ENCODE results near the gene KRTCAP2. TPM values are rescaled to one million over a fixed set of nuclear protein-coding genes. Genes with fewer than 3 reads are reported as not detected.
"Not testable (repeated sequence)": the region's sequence is repeated elsewhere in the genome, so short reads cannot be mapped to it uniquely, and the experiment has no call there.

Gene KRTCAP2
- total and polyA plus RNA-seq, 2 experiments from 2014 or later: 191 to 440 TPM

- peak overlapping the region; percentile 70 for H3K4me2 ChIP-seq
- H2AFZ ChIP-seq: no peak overlapping the region
- TF ChIP-seq, protein P1, sequence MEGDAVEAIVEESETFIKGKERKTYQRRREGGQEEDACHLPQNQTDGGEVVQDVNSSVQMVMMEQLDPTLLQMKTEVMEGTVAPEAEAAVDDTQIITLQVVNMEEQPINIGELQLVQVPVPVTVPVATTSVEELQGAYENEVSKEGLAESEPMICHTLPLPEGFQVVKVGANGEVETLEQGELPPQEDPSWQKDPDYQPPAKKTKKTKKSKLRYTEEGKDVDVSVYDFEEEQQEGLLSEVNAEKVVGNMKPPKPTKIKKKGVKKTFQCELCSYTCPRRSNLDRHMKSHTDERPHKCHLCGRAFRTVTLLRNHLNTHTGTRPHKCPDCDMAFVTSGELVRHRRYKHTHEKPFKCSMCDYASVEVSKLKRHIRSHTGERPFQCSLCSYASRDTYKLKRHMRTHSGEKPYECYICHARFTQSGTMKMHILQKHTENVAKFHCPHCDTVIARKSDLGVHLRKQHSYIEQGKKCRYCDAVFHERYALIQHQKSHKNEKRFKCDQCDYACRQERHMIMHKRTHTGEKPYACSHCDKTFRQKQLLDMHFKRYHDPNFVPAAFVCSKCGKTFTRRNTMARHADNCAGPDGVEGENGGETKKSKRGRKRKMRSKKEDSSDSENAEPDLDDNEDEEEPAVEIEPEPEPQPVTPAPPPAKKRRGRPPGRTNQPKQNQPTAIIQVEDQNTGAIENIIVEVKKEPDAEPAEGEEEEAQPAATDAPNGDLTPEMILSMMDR (IDR thresholded peaks at IDR 0.05; ENCODE audit: poor library complexity): no peak
- TF ChIP-seq EZH2phosphoT487 (IDR thresholded peaks at IDR 0.05; ENCODE audit: low read depth, severe bottlenecking, unreplicated experiment) (no peak), EZH2 (IDR thresholded peaks at IDR 0.05; ENCODE audit: borderline replicate concordance) (no peak)
- H4K20me1 ChIP-seq (ENCODE audit: insufficient read depth, poor library complexity, severe bottlenecking): no peaks in the 10 kb centered on the region
- no peaks in the 10 kb centered on the region for H3K27me3 ChIP-seq
- H3K27ac ChIP-seq: no peak overlapping the region
- DNase-seq (ENCODE audit: low spot score): no peak
- WGBS (ENCODE audit: low lambda C conversion rate, missing lambda C conversion rate): 34% methylated on average over 20 of the region's 27 CpGs
- no peak overlapping the region for H3K4me3 ChIP-seq
- peaks cover 4% of the 10 kb centered on the region for H3K4me1 ChIP-seq (ENCODE audit: insufficient read depth)
- H3K9me2 ChIP-seq (replicated peaks; ENCODE audit: insufficient read depth): no peaks in the 10 kb centered on the region
- H3K9me3 ChIP-seq (ENCODE audit: low read depth): no peaks in the 10 kb centered on the region
- H3K36me3 ChIP-seq (replicated peaks; ENCODE audit: insufficient read depth, low read depth): no peaks in the 10 kb centered on the region
- peaks cover 13% of the 10 kb centered on the region for H3K79me2 ChIP-seq
Observed at GRCh38 chr1:155166471-155167165, 6.5 kb downstream of the KRTCAP2 start.

DNA sequence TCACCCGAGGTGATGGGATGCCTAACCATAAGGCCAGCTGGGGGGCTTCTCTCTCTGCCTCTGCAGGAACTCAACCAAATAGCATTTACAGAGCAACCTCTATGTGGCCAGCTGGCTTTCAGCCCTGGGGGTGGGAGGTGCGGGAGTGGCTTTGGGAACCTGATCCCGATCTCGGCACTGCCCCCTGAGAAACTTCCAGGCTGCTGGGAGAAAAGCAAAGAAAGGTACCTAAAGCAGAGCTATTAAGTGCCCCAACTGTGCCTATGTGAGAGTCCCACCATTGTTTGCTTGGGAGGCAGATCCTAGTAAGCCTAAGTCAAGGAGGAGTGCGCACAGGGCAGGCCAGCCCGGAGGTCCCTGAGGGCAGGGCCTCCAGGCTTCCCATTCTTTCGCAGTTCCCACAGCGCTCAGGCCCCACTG lies 7.0 kb downstream of the KRTCAP2 start:
- Histone ChIP-seq H3K4me2 (no peak overlapping the region), H4K20me1 (ENCODE audit: insufficient read depth, poor library complexity, severe bottlenecking) (no peaks in the 10 kb centered on the region), H3K79me2 (peaks cover 7% of the 10 kb centered on the region), H3K4me1 (ENCODE audit: insufficient read depth) (peaks cover 4% of the 10 kb centered on the region), H3K4me3 (no peak overlapping the region), H3K27ac (no peak overlapping the region), H3K36me3 (replicated peaks; ENCODE audit: insufficient read depth, low read depth) (no peaks in the 10 kb centered on the region), H2AFZ (no peak overlapping the region), H3K27me3 (no peaks in the 10 kb centered on the region), H3K9me2 (replicated peaks; ENCODE audit: insufficient read depth) (no peaks in the 10 kb centered on the region), H3K9me3 (ENCODE audit: low read depth) (no peaks in the 10 kb centered on the region)
- DNase-seq (ENCODE audit: low spot score): no peak
- 58% methylated on average over 8 of the region's 8 CpGs for WGBS (ENCODE audit: low lambda C conversion rate, missing lambda C conversion rate)
- TF ChIP-seq EZH2 (IDR thresholded peaks at IDR 0.05; ENCODE audit: borderline replicate concordance) (no peak), EZH2phosphoT487 (IDR thresholded peaks at IDR 0.05; ENCODE audit: low read depth, severe bottlenecking, unreplicated experiment) (no peak)
- TF ChIP-seq, protein P1 (IDR thresholded peaks at IDR 0.05; ENCODE audit: poor library complexity): no peak

DNA sequence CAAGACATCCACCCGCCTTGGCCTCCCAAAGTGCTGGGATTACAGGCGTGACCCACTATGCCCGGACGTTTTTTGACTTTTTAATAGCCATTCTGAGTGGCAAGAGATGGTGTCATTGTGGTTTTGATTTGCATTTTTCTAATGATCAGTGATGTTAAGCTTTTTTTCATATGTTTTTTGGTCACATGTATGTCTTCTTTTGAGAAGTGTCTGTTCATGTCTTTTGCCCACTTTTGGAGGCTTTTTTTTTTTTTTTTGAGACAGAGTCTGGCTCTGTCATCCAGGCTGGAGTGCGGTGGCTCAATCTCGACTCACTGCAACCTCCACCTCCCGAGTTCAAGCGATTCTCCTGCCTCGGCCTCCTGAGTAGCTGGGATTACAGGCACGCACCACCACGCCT lies 8.5 kb downstream of the KRTCAP2 start:
- H3K27me3 ChIP-seq; H3K27ac ChIP-seq; H3K9me3 ChIP-seq (ENCODE audit: low read depth); H3K4me3 ChIP-seq; H3K79me2 ChIP-seq; H3K4me1 ChIP-seq (ENCODE audit: insufficient read depth); H3K36me3 ChIP-seq (replicated peaks; ENCODE audit: insufficient read depth, low read depth); H3K9me2 ChIP-seq (replicated peaks; ENCODE audit: insufficient read depth); H3K4me2 ChIP-seq; H4K20me1 ChIP-seq (ENCODE audit: insufficient read depth, poor library complexity, severe bottlenecking); H2AFZ ChIP-seq; DNase-seq (ENCODE audit: low spot score): not testable (repeated sequence)
- 93% methylated on average over 11 of the region's 11 CpGs for WGBS (ENCODE audit: low lambda C conversion rate, missing lambda C conversion rate)

- H3K9me3 ChIP-seq (ENCODE audit: low read depth); H3K9me2 ChIP-seq (replicated peaks; ENCODE audit: insufficient read depth); H3K79me2 ChIP-seq; H3K27me3 ChIP-seq; DNase-seq (ENCODE audit: low spot score); H3K27ac ChIP-seq; H3K4me3 ChIP-seq; H4K20me1 ChIP-seq (ENCODE audit: insufficient read depth, poor library complexity, severe bottlenecking); H2AFZ ChIP-seq; H3K4me1 ChIP-seq (ENCODE audit: insufficient read depth); H3K4me2 ChIP-seq; H3K36me3 ChIP-seq (replicated peaks; ENCODE audit: insufficient read depth, low read depth): not testable (repeated sequence)
- 95% methylated on average over 4 of the region's 4 CpGs for WGBS (ENCODE audit: low lambda C conversion rate, missing lambda C conversion rate)
Observed at GRCh38 chr1:155163785-155164184, 9.3 kb downstream of the KRTCAP2 start.

DNA sequence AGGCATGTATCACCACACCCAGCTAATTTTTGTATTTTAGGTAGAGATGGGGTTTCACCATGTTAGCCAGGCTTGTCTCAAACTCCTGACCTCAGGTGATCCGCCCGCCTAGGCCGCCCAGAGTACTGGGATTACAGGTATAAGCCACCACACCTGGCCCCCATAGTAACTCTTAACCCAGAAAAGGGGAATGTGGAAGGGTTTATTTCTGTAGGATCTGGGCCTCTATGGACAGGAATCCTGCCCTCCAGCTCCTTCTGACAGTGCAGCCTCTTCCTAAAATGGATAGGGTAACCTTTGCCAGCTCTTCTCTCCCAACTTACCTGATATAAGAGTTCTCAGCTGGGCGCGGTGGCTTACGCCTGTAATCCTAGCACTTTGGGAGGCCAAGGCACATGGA lies 10.5 kb downstream of the KRTCAP2 start:
- H3K4me3 ChIP-seq; H4K20me1 ChIP-seq (ENCODE audit: insufficient read depth, poor library complexity, severe bottlenecking); H3K36me3 ChIP-seq (replicated peaks; ENCODE audit: insufficient read depth, low read depth); H3K9me2 ChIP-seq (replicated peaks; ENCODE audit: insufficient read depth); H3K27me3 ChIP-seq; H2AFZ ChIP-seq; DNase-seq (ENCODE audit: low spot score); H3K9me3 ChIP-seq (ENCODE audit: low read depth); H3K4me1 ChIP-seq (ENCODE audit: insufficient read depth); H3K4me2 ChIP-seq; H3K27ac ChIP-seq; H3K79me2 ChIP-seq: not testable (repeated sequence)
- 97% methylated on average over 6 of the region's 6 CpGs for WGBS (ENCODE audit: low lambda C conversion rate, missing lambda C conversion rate)

Measured in hepatocyte (in vitro differentiated cells).